ENCODE data around the gene DOCK10.

- TF ChIP-seq CTCF (IDR thresholded peaks at IDR 0.05): no peak
- TF ChIP-seq POLR2A (IDR thresholded peaks at IDR 0.05): no peak
Observed at GRCh38 chr2:224944707-224945547, 97.3 kb downstream of the DOCK10 start.

Measured in testis (tissue), 2 donors.